GM19372 (cell line): ENCODE results near the gene SRMS.

Experiments
- ATAC-seq: cut with Tn5 transposase; IDR thresholded peaks from one replicate; pipeline ENCODE4 v1.9.1; 2021; ENCODE audit warnings: mild to moderate bottlenecking, low read depth, moderate library complexity; ENCODE audit not compliant: unreplicated experiment

SRMS gene

GRCh38 chr20:63507083-63507743, 40.3 kb downstream of the SRMS start:
- ATAC-seq: no peak

GRCh38 chr20:63505723-63506122, 41.8 kb downstream of the SRMS start:
- no peak for ATAC-seq

GRCh38 chr20:63505281-63505680, 42.3 kb downstream of the SRMS start:
- no peak for ATAC-seq

- ATAC-seq: no peak
These were observed 42.9 kb downstream of the SRMS start for GRCh38 chr20:63504642-63505041.

- no peak for ATAC-seq
These were observed 44.0 kb downstream of the SRMS start for GRCh38 chr20:63503524-63503923.

- no peak for ATAC-seq
These were observed 44.8 kb downstream of the SRMS start for GRCh38 chr20:63502671-63503172.

GRCh38 chr20:63501818-63502670, 45.5 kb downstream of the SRMS start:
- no peak for ATAC-seq

GRCh38 chr20:63500902-63501817, 46.4 kb downstream of the SRMS start:
- no peak for ATAC-seq

GRCh38 chr20:63500151-63500901, 47.2 kb downstream of the SRMS start:
- no peak for ATAC-seq

- no peak for ATAC-seq
These were observed 48.1 kb downstream of the SRMS start for GRCh38 chr20:63499338-63499969.

GRCh38 chr20:63498960-63499337, 48.6 kb downstream of the SRMS start, which contains the start of gene EEF1A2:
TSS of gene EEF1A2 (minus strand) at chr20:63499083. CDS start at chr20:63497763, 1,320 bp downstream.
- no peak for ATAC-seq

- no peak for ATAC-seq
These were observed 49.3 kb downstream of the SRMS start for GRCh38 chr20:63497946-63498935.

- ATAC-seq: no peak
These were observed 50.2 kb downstream of the SRMS start for GRCh38 chr20:63497138-63497945.

- ATAC-seq: no peak
These were observed 50.9 kb downstream of the SRMS start for GRCh38 chr20:63496596-63497120.

GRCh38 chr20:63495741-63496595, 51.6 kb downstream of the SRMS start:
- ATAC-seq: no peak

- ATAC-seq: no peak
These were observed 52.3 kb downstream of the SRMS start for GRCh38 chr20:63495167-63495720.
